ENCODE measurements around the gene SPTBN1.

DNA sequence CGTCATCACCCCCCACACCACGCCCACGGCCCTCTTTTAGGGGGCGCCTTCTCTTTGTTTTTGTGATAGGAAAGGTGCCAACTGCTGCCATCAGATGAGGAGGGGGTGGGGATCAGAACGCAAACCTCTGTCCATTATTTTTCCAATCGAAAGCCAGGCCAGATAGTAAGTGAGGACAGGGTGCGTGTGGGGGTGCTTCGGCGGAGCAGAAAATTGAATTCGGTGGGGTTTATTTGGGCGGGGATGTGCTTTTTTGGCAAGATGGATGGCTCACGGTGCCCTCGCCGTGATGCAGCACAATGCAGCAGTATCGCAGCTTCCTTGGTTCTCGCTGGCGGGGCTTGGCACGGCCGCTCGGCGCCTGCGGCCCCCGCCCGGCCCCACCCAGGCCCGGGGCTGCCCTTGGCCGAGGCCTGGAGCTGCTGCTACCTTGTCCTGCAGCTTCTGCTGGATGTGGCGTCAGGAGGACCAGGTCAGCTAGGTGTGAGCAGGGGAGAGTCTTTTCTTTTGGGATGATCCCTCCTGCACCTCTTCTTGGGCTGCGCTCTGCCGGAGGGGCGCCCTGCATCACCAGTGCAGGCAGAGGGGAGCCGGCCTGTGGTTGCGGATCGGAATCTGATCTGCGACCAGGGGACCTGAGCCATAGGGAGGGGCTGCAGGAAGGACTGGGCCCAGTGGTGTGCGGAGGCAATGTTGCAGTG, 1.3 kb downstream of the SPTBN1 start:
- TF ChIP-seq, protein P1, sequence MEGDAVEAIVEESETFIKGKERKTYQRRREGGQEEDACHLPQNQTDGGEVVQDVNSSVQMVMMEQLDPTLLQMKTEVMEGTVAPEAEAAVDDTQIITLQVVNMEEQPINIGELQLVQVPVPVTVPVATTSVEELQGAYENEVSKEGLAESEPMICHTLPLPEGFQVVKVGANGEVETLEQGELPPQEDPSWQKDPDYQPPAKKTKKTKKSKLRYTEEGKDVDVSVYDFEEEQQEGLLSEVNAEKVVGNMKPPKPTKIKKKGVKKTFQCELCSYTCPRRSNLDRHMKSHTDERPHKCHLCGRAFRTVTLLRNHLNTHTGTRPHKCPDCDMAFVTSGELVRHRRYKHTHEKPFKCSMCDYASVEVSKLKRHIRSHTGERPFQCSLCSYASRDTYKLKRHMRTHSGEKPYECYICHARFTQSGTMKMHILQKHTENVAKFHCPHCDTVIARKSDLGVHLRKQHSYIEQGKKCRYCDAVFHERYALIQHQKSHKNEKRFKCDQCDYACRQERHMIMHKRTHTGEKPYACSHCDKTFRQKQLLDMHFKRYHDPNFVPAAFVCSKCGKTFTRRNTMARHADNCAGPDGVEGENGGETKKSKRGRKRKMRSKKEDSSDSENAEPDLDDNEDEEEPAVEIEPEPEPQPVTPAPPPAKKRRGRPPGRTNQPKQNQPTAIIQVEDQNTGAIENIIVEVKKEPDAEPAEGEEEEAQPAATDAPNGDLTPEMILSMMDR (IDR thresholded peaks at IDR 0.05; ENCODE audit: poor library complexity) = no peak
- peak; percentile 1 for TF ChIP-seq EZH2 (IDR thresholded peaks at IDR 0.05; ENCODE audit: borderline replicate concordance)
